ENCODE measurements around the gene C3orf20.
"Not testable (repeated sequence)": the region's sequence is repeated elsewhere in the genome, so short reads cannot be mapped to it uniquely, and the experiment has no call there.

C3orf20 gene

GRCh38 chr3:14651440-14652251, 23.3 kb upstream of the C3orf20 start, which contains the start of gene CCDC174:
CCDC174 (plus strand) TSS chr3:14651762; CDS start chr3:14651837, 75 bp downstream.
- DNase-seq: peak; percentile 94

- DNase-seq: not testable (repeated sequence)
Measured at GRCh38 chr3:14652360-14652907, 22.5 kb upstream of the C3orf20 start.

- no peak for DNase-seq
Measured at GRCh38 chr3:14657579-14657978, 17.4 kb upstream of the C3orf20 start.

GRCh38 chr3:14658978-14659377, 16.0 kb upstream of the C3orf20 start:
- no peak for DNase-seq

GRCh38 chr3:14660942-14661341, 14.0 kb upstream of the C3orf20 start:
- DNase-seq: no peak

GRCh38 chr3:14663396-14664135, 11.4 kb upstream of the C3orf20 start:
- DNase-seq: no peak

GRCh38 chr3:14664170-14664569, 10.8 kb upstream of the C3orf20 start:
- no peak for DNase-seq

GRCh38 chr3:14672588-14672987, 2.4 kb upstream of the C3orf20 start:
- no peak for DNase-seq

- no peak for DNase-seq
Measured at GRCh38 chr3:14676881-14677280, 1.9 kb downstream of the C3orf20 start.

- DNase-seq: no peak
Measured at GRCh38 chr3:14678015-14678503, 3.1 kb downstream of the C3orf20 start.

GRCh38 chr3:14680115-14680514, 5.2 kb downstream of the C3orf20 start:
- no peak for DNase-seq

GRCh38 chr3:14680716-14681115, 5.8 kb downstream of the C3orf20 start:
- DNase-seq: no peak

GRCh38 chr3:14684447-14684846, 9.5 kb downstream of the C3orf20 start:
- DNase-seq: no peak

- no peak for DNase-seq
Measured at GRCh38 chr3:14685179-14685578, 10.2 kb downstream of the C3orf20 start.

- no peak for DNase-seq
Measured at GRCh38 chr3:14687360-14687759, 12.4 kb downstream of the C3orf20 start.

- no peak for DNase-seq
Measured at GRCh38 chr3:14688525-14688924, 13.6 kb downstream of the C3orf20 start.

GRCh38 chr3:14689247-14689980, 14.5 kb downstream of the C3orf20 start:
- no peak for DNase-seq

GRCh38 chr3:14691239-14691638, 16.3 kb downstream of the C3orf20 start:
- DNase-seq: no peak

- DNase-seq: no peak
Measured at GRCh38 chr3:14691719-14692118, 16.8 kb downstream of the C3orf20 start.

- DNase-seq: no peak
Measured at GRCh38 chr3:14698601-14699244, 23.8 kb downstream of the C3orf20 start.

- no peak for DNase-seq
Measured at GRCh38 chr3:14699643-14700042, 24.7 kb downstream of the C3orf20 start.

- no peak for DNase-seq
Measured at GRCh38 chr3:14700891-14701290, 25.9 kb downstream of the C3orf20 start.

Data from DMS153 (cell line).